ENCODE data around the gene CCL28. TPM values are rescaled to one million over a fixed set of nuclear protein-coding genes. Genes with fewer than 3 reads are reported as not detected.

The CCL28 gene
- total RNA-seq, 1 experiment from 2014 or later, result 2.2 TPM

DNA sequence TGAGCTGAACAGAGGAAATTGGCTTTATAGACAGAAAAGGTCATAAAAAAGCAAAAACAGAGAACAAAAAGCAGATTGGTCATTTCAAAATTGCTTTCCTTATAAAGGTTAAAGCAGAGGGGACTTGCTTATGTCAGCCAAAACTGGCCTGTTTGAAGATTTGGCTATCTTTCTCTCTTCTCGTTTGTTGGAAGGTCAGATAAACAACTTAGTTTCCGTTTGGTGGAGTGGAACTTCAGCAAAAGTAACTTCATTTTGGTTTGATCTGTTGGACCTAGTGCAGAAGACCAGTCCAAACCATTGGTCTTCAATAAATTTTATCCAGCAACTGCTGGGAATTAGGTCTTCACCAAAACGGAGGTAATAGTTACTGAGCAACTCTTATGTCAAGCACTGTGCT is 53.9 kb downstream of the CCL28 start:
- intact Hi-C loops (cut with micrococcal nuclease; ENCODE audit: unreplicated experiment), result no loop called here
- Histone ChIP-seq H3K9me2 (ENCODE audit: insufficient read depth) (no peaks in the 10 kb centered on the region), H4K20me1 (ENCODE audit: insufficient read depth) (no peaks in the 10 kb centered on the region), H3K4me2 (no peak overlapping the region), H3K4me1 (replicated peaks; ENCODE audit: insufficient read depth) (no peaks in the 10 kb centered on the region), H3K4me3 (no peak overlapping the region), H3K79me2 (ENCODE audit: low read depth) (no peaks in the 10 kb centered on the region), H3K9me3 (ENCODE audit: insufficient read depth, low read depth) (peaks cover 13% of the 10 kb centered on the region), H3K36me3 (ENCODE audit: low read depth) (no peaks in the 10 kb centered on the region), H2AFZ (no peak overlapping the region), H3K27me3 (ENCODE audit: insufficient read depth, low read depth) (no peaks in the 10 kb centered on the region), H3K27ac (no peak overlapping the region), H3F3A (ENCODE audit: insufficient read depth, low read depth) (no peaks in the 10 kb centered on the region)
- no TSS peak for BruUV-seq (replicated peaks)
- ChIA-PET POLR2A (ENCODE audit: unreplicated experiment) (no interaction called here), CTCF (no interaction called here)
- DNase-seq, result no peak
- TF ChIP-seq, protein P1, sequence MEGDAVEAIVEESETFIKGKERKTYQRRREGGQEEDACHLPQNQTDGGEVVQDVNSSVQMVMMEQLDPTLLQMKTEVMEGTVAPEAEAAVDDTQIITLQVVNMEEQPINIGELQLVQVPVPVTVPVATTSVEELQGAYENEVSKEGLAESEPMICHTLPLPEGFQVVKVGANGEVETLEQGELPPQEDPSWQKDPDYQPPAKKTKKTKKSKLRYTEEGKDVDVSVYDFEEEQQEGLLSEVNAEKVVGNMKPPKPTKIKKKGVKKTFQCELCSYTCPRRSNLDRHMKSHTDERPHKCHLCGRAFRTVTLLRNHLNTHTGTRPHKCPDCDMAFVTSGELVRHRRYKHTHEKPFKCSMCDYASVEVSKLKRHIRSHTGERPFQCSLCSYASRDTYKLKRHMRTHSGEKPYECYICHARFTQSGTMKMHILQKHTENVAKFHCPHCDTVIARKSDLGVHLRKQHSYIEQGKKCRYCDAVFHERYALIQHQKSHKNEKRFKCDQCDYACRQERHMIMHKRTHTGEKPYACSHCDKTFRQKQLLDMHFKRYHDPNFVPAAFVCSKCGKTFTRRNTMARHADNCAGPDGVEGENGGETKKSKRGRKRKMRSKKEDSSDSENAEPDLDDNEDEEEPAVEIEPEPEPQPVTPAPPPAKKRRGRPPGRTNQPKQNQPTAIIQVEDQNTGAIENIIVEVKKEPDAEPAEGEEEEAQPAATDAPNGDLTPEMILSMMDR (conservative IDR thresholded peaks at IDR 0.05), result no peak
- TF ChIP-seq EZH2 (IDR thresholded peaks at IDR 0.05; ENCODE audit: low read depth), result no peak

- Histone ChIP-seq H3K4me2 (no peak overlapping the region), H3K36me3 (ENCODE audit: low read depth) (no peaks in the 10 kb centered on the region), H2AFZ (no peak overlapping the region), H3K4me1 (replicated peaks; ENCODE audit: insufficient read depth) (no peaks in the 10 kb centered on the region), H3K9me3 (ENCODE audit: insufficient read depth, low read depth) (peaks cover 13% of the 10 kb centered on the region), H3K9me2 (ENCODE audit: insufficient read depth) (no peaks in the 10 kb centered on the region), H4K20me1 (ENCODE audit: insufficient read depth) (no peaks in the 10 kb centered on the region), H3K79me2 (ENCODE audit: low read depth) (no peaks in the 10 kb centered on the region), H3K27me3 (ENCODE audit: insufficient read depth, low read depth) (no peaks in the 10 kb centered on the region; the same call in 1 of the 2 replicates), H3K27ac (no peak overlapping the region), H3K4me3 (no peak overlapping the region), H3F3A (ENCODE audit: insufficient read depth, low read depth) (no peaks in the 10 kb centered on the region)
- BruUV-seq (replicated peaks), result no TSS peak
- intact Hi-C loops (cut with micrococcal nuclease; ENCODE audit: unreplicated experiment), result no loop called here
- DNase-seq, result no peak
- POLR2A ChIA-PET (ENCODE audit: unreplicated experiment), result no interaction called here
- TF ChIP-seq EZH2 (IDR thresholded peaks at IDR 0.05; ENCODE audit: low read depth), result no peak
- TF ChIP-seq, protein P1 (conservative IDR thresholded peaks at IDR 0.05), result no peak
- CTCF ChIA-PET, result no interaction called here
These were observed 54.3 kb downstream of the CCL28 start for GRCh38 chr5:43357878-43358281.

DNA sequence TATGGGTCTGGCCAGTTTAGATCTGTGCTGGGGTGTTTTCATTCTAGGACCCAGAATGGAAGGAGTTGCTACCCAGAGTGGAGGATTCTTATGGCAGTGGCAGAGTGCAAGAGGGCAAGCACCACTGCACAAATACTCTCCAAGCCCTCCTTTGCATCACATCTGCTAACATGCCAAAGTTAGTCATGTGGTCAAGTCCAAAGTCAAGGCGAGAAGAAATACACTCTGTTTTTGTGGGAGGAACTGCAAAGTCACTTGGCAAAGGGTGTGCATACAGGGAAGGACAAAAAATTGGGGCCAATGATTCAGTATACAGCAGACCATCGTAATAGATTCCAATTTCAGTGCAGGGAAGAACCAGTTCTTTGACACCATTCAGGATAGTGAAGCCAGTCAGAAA is 55.1 kb downstream of the CCL28 start:
- Histone ChIP-seq H3F3A (ENCODE audit: insufficient read depth, low read depth) (no peaks in the 10 kb centered on the region), H3K27me3 (ENCODE audit: insufficient read depth, low read depth) (no peaks in the 10 kb centered on the region; the same call in 1 of the 2 replicates), H3K9me3 (ENCODE audit: insufficient read depth, low read depth) (peaks cover 13% of the 10 kb centered on the region), H3K79me2 (ENCODE audit: low read depth) (no peaks in the 10 kb centered on the region), H3K4me1 (replicated peaks; ENCODE audit: insufficient read depth) (no peaks in the 10 kb centered on the region), H2AFZ (no peak overlapping the region), H3K4me2 (no peak overlapping the region), H3K4me3 (no peak overlapping the region), H3K27ac (no peak overlapping the region), H3K9me2 (ENCODE audit: insufficient read depth) (no peaks in the 10 kb centered on the region), H3K36me3 (ENCODE audit: low read depth) (no peaks in the 10 kb centered on the region), H4K20me1 (ENCODE audit: insufficient read depth) (no peaks in the 10 kb centered on the region)
- no peak for DNase-seq
- TF ChIP-seq, protein P1 (conservative IDR thresholded peaks at IDR 0.05), result no peak
- ChIA-PET CTCF (interaction anchor here (0.7 kb wide), 1 partner anchor 299 kb away, joined by 3 read pairs; no protein-coding TSS in a partner anchor), POLR2A (ENCODE audit: unreplicated experiment) (no interaction called here)
- no TSS peak for BruUV-seq (replicated peaks)
- intact Hi-C loops (cut with micrococcal nuclease; ENCODE audit: unreplicated experiment), result no loop called here
